PC-3 (cell line): ENCODE measurements around the gene HTRA2. TPM values are rescaled to one million over a fixed set of nuclear protein-coding genes. Genes with fewer than 3 reads are reported as not detected.

Source experiments
- ATAC-seq: fragments of 200-7000 bp; cut with Tn5 transposase; 2 replicates; pipeline ENCODE4 v1.9.1; 2020; ENCODE audit warnings: mild to moderate bottlenecking, moderate library complexity
- BruUV-seq: library from RNA; stranded (reverse); fragments of 400-500 nt; replicated peaks from 2 replicates; lab custom pipeline; 2021; lab: Mats Ljungman, UMichigan
- CTCF ChIA-PET: fragments of 300-600 bp; sonication (Branson Sonifier 250); formaldehyde crosslinking; loops from one replicate; lab custom pipeline; 2022; ENCODE audit warnings: antibody characterized with exemption; lab: Charles Lee
- POLR2A ChIA-PET: fragments of 300-600 bp; sonication (Branson Sonifier 250); formaldehyde crosslinking; loops from one replicate; lab custom pipeline; 2022; ENCODE audit warnings: antibody characterized with exemption; ENCODE audit not compliant: unreplicated experiment; lab: Charles Lee
- DNase-seq: peaks from one replicate; pipeline ENCODE4 v3.0.0-alpha.2; 2015
- H2AFZ ChIP-seq: fragments of 300-600 bp; sonication (generic); 2 replicates; pipeline ENCODE4 v1.6.0; 2016; ENCODE audit warnings: antibody characterized with exemption, low read length
- H3F3A ChIP-seq: fragments of 300-600 bp; sonication (generic); one replicate; pipeline ENCODE4 v1.6.0; 2017; ENCODE audit warnings: antibody characterized with exemption, low read length, control low read depth, mild to moderate bottlenecking; ENCODE audit not compliant: unreplicated experiment
- H3K27ac ChIP-seq: fragments of 300-600 bp; sonication (generic); 2 replicates; pipeline ENCODE4 v1.5.1; 2016; ENCODE audit warnings: mild to moderate bottlenecking, low read length
- H3K27me3 ChIP-seq: fragments of 300-600 bp; sonication (generic); 2 replicates; pipeline ENCODE4 v1.6.1; 2016; ENCODE audit warnings: low read length, mixed read lengths
- H3K36me3 ChIP-seq: fragments of 300-600 bp; sonication (generic); 2 replicates; pipeline ENCODE4 v1.6.1; 2016; ENCODE audit warnings: low read depth, mixed run types, low read length, mixed read lengths
- H3K4me1 ChIP-seq: fragments of 300-600 bp; sonication (generic); 2 replicates; pipeline ENCODE4 v1.5.1; 2016; ENCODE audit warnings: low read length; ENCODE audit not compliant: insufficient read depth
- H3K4me2 ChIP-seq: fragments of 300-600 bp; sonication (generic); 2 replicates; pipeline ENCODE4 v1.6.0; 2016; ENCODE audit warnings: low read length
- H3K4me3 ChIP-seq: fragments of 300-600 bp; sonication (generic); 2 replicates; pipeline ENCODE4 v1.5.1; 2016; ENCODE audit warnings: mild to moderate bottlenecking, low read length, mixed read lengths
- H3K79me2 ChIP-seq: fragments of 300-600 bp; sonication (generic); 2 replicates; pipeline ENCODE4 v1.6.1; 2017; ENCODE audit warnings: low read length, mixed read lengths
- H3K9ac ChIP-seq: fragments of 300-600 bp; sonication (generic); 2 replicates; pipeline ENCODE4 v1.6.0; 2016; ENCODE audit warnings: mild to moderate bottlenecking, low read length
- H3K9me2 ChIP-seq: fragments of 300-600 bp; sonication (generic); replicated peaks from 2 replicates; pipeline ENCODE4 v1.6.1; 2016; ENCODE audit warnings: mixed run types, low read length, mixed read lengths
- H3K9me3 ChIP-seq: fragments of 300-600 bp; sonication (generic); 2 replicates; pipeline ENCODE4 v1.6.1; 2016; ENCODE audit warnings: low read length, mixed read lengths
- H4K20me1 ChIP-seq: fragments of 300-600 bp; sonication (generic); 2 replicates; pipeline ENCODE4 v1.6.1; 2016; ENCODE audit warnings: low read length, mixed read lengths
- CTCF ChIP-seq: fragments of 300-600 bp; sonication (generic); conservative IDR thresholded peaks from 2 replicates; pipeline ENCODE4 v1.5.1; 2017; ENCODE audit warnings: antibody characterized with exemption, low read depth, mild to moderate bottlenecking, low read length
- EZH2 ChIP-seq: fragments of 300-600 bp; sonication (generic); IDR thresholded peaks from one replicate; pipeline ENCODE4 v1.6.1; 2017; ENCODE audit warnings: antibody characterized with exemption, mild to moderate bottlenecking, low read length; ENCODE audit not compliant: unreplicated experiment
- EZH2phosphoT487 ChIP-seq: fragments of 300-600 bp; sonication (generic); IDR thresholded peaks from 2 replicates; pipeline ENCODE4 v1.6.1; 2018; ENCODE audit warnings: mild to moderate bottlenecking, antibody characterized with exemption, low read length, borderline replicate concordance
- intact Hi-C: fragments of 100-400 bp; cut with micrococcal nuclease; formaldehyde crosslinking; loops from 2 replicates; pipeline ENCODE4 v1.9.0; 2023
- total RNA-seq: library from RNA; depleted of rRNA; stranded (reverse); fragments of >200 nt; gene quantifications from 2 replicates; pipeline ENCODE4 v1.2.3, GENCODE V29; 2014

HTRA2 gene
- total RNA-seq, 1 experiment from 2014 or later, result 71.8 TPM

DNA sequence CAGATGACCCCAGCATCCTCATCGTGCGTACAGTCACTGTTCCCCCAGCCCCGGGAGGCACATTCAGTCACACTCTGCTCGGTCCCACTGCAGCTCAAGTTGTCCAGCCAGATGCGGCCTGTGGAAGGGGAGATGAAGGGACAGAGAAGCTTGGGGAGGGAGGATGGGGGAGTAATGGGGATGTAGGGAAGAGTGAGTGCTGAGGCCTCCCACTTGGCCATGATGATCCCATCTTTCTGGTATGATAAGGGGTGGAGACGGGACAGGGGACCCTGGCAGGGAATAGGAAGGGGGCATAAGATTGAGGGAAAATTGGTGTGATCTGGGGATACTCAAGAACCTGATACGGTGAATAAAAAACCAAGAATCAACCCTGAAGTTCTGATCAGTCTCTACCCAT, 20.5 kb downstream of the HTRA2 start:
- Histone ChIP-seq H3K9ac (no peak overlapping the region), H3K4me3 (peak overlapping the region; percentile 83), H3K27ac (no peak overlapping the region), H3F3A (no peaks in the 10 kb centered on the region), H3K27me3 (no peaks in the 10 kb centered on the region), H3K36me3 (no peaks in the 10 kb centered on the region), H3K4me2 (peak overlapping the region; percentile 100), H4K20me1 (no peaks in the 10 kb centered on the region), H2AFZ (no peak overlapping the region), H3K79me2 (peaks cover 10% of the 10 kb centered on the region), H3K9me2 (no peaks in the 10 kb centered on the region), H3K9me3 (no peaks in the 10 kb centered on the region), H3K4me1 (peaks cover 12% of the 10 kb centered on the region; the same call in 1 of the 2 replicates)
- no TSS peak for BruUV-seq
- intact Hi-C loops, result no loop called here
- ChIA-PET CTCF (no interaction called here), POLR2A (no interaction called here)
- ATAC-seq (no peak), DNase-seq (no peak)
- no peak for TF ChIP-seq EZH2phosphoT487

- BruUV-seq, result no TSS peak
- Histone ChIP-seq H3K27me3 (no peaks in the 10 kb centered on the region), H3K9me3 (no peaks in the 10 kb centered on the region), H4K20me1 (no peaks in the 10 kb centered on the region), H3K79me2 (peaks cover 10% of the 10 kb centered on the region), H3K4me3 (no peak overlapping the region), H3K9me2 (no peaks in the 10 kb centered on the region), H3F3A (no peaks in the 10 kb centered on the region), H3K36me3 (no peaks in the 10 kb centered on the region), H3K27ac (no peak overlapping the region), H3K4me2 (no peak overlapping the region), H3K4me1 (peaks cover 12% of the 10 kb centered on the region; the same call in 1 of the 2 replicates), H2AFZ (no peak overlapping the region), H3K9ac (no peak overlapping the region)
- ATAC-seq (no peak), DNase-seq (no peak)
- ChIA-PET POLR2A (no interaction called here), CTCF (no interaction called here)
- TF ChIP-seq CTCF (no peak), EZH2phosphoT487 (no peak)
- intact Hi-C loops, result no loop called here
These were observed 21.8 kb downstream of the HTRA2 start for GRCh38 chr2:74551530-74551929.

- H4K20me1 ChIP-seq, result no peaks in the 10 kb centered on the region
- ChIA-PET CTCF (no interaction called here), POLR2A (no interaction called here)
- H3F3A ChIP-seq, result no peaks in the 10 kb centered on the region
- H3K4me1 ChIP-seq, result peaks cover 12% of the 10 kb centered on the region; the same call in 1 of the 2 replicates
- DNase-seq (no peak), ATAC-seq (no peak)
- H3K27me3 ChIP-seq, result no peaks in the 10 kb centered on the region
- peaks cover 10% of the 10 kb centered on the region for H3K79me2 ChIP-seq
- H2AFZ ChIP-seq, result no peak overlapping the region
- no peaks in the 10 kb centered on the region for H3K9me3 ChIP-seq
- no peak overlapping the region for H3K4me3 ChIP-seq
- BruUV-seq, result no TSS peak
- no peaks in the 10 kb centered on the region for H3K9me2 ChIP-seq
- H3K27ac ChIP-seq, result no peak overlapping the region
- no peak overlapping the region for H3K4me2 ChIP-seq
- no peak overlapping the region for H3K9ac ChIP-seq
- no peaks in the 10 kb centered on the region for H3K36me3 ChIP-seq
- TF ChIP-seq CTCF (no peak), EZH2 (no peak), EZH2phosphoT487 (no peak)
- intact Hi-C loops, result no loop called here
These were observed 22.5 kb downstream of the HTRA2 start for GRCh38 chr2:74551942-74552913.
